ENCODE measurements around the gene UCK1.
"Not testable (repeated sequence)": the region's sequence is repeated elsewhere in the genome, so short reads cannot be mapped to it uniquely, and the experiment has no call there.

The UCK1 gene

DNA sequence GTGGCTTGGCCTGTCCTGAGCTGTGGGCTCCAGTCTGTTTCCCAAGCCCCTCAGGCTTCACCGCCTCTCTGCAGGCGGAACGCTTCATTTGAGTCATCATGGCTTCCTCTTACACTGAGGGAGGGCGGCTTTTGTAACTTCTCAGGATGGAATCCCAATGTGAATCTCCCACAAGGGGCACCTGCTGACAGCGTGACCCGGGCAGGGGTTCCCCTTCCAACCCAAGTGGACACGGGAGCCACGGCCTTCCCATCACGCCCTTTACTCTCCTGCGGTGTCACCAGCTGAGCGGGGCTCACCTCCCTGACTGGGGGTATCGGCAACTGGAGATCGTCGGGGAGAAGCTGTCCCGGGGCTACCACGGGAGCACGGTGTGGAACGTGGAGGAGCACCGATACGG, 12.5 kb downstream of the UCK1 start:
- Histone ChIP-seq H3K9me3 (ENCODE audit: control insufficient read depth, low read length) (no peaks in the 10 kb centered on the region), H3K4me3 (ENCODE audit: low read length) (no peak overlapping the region), H3K4me1 (ENCODE audit: control insufficient read depth, insufficient read depth, low read length) (no peaks in the 10 kb centered on the region), H3K36me3 (ENCODE audit: control insufficient read depth, insufficient read depth, low read length, severe bottlenecking) (peaks cover 79% of the 10 kb centered on the region), H3K9ac (ENCODE audit: low read length) (no peak overlapping the region), H3K27me3 (replicated peaks; ENCODE audit: control insufficient read depth, insufficient read depth, low read length) (no peaks in the 10 kb centered on the region)
- no peak for DNase-seq (ENCODE audit: low read depth)

GRCh38 chr9:131517761-131518190, 13.3 kb downstream of the UCK1 start:
- no peaks in the 10 kb centered on the region for H3K9me3 ChIP-seq (ENCODE audit: control insufficient read depth, low read length)
- no peak overlapping the region for H3K9ac ChIP-seq (ENCODE audit: low read length)
- H3K4me3 ChIP-seq (ENCODE audit: low read length), result no peak overlapping the region
- peaks cover 76% of the 10 kb centered on the region for H3K36me3 ChIP-seq (ENCODE audit: control insufficient read depth, insufficient read depth, low read length, severe bottlenecking)
- H3K27me3 ChIP-seq (replicated peaks; ENCODE audit: control insufficient read depth, insufficient read depth, low read length), result no peaks in the 10 kb centered on the region
- no peak for DNase-seq (ENCODE audit: low read depth)
- no peaks in the 10 kb centered on the region for H3K4me1 ChIP-seq (ENCODE audit: control insufficient read depth, insufficient read depth, low read length)

DNA sequence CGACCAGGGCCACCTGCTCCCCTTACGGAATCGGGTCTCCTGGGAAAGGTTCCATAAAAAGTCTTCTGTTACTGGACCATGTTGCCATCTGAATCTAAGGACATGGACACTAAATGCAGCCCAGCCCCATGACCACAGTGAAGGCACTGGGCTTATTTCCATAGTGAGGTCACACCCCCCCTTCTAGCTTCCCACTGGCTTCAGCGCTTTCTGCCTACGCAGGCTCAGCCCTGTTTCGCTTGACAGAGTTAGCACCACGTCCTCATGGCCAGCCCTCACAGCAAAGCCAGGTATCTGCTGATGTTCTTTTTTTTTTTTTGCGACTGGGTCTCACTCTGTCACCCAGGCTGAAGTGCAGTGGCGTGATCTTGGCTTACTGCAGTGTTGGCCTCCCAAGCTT, 14.1 kb downstream of the UCK1 start:
- H3K36me3 ChIP-seq (ENCODE audit: control insufficient read depth, insufficient read depth, low read length, severe bottlenecking), result peaks cover 77% of the 10 kb centered on the region
- no peak overlapping the region for H3K4me3 ChIP-seq (ENCODE audit: low read length)
- H3K4me1 ChIP-seq (ENCODE audit: control insufficient read depth, insufficient read depth, low read length), result no peaks in the 10 kb centered on the region
- no peak overlapping the region for H3K9ac ChIP-seq (ENCODE audit: low read length)
- no peaks in the 10 kb centered on the region for H3K27me3 ChIP-seq (replicated peaks; ENCODE audit: control insufficient read depth, insufficient read depth, low read length)
- no peak for DNase-seq (ENCODE audit: low read depth)
- H3K9me3 ChIP-seq (ENCODE audit: control insufficient read depth, low read length), result no peaks in the 10 kb centered on the region

DNA sequence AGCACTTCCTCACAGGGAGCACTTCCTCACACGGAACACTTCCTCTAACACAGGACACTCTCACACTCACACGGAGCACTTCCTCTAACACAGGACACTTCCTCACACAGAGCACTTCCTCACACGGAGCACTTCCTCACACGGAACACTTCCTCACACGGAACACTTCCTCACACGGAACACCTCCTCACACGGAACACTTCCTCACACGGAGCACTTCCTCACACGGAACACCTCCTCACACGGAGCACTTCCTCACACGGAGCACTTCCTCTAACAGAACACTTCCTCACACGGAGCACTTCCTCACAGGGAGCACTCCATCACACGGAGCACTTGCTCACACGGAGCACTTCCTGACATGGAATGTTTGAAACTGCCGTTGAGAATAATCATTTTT, 15.0 kb downstream of the UCK1 start:
- H3K4me1 ChIP-seq (ENCODE audit: control insufficient read depth, insufficient read depth, low read length), result no peaks in the 10 kb centered on the region
- peaks cover 77% of the 10 kb centered on the region for H3K36me3 ChIP-seq (ENCODE audit: control insufficient read depth, insufficient read depth, low read length, severe bottlenecking)
- no peaks in the 10 kb centered on the region for H3K9me3 ChIP-seq (ENCODE audit: control insufficient read depth, low read length)
- DNase-seq (ENCODE audit: low read depth), result no peak
- no peaks in the 10 kb centered on the region for H3K27me3 ChIP-seq (replicated peaks; ENCODE audit: control insufficient read depth, insufficient read depth, low read length)
- H3K4me3 ChIP-seq (ENCODE audit: low read length), result no peak overlapping the region
- no peak overlapping the region for H3K9ac ChIP-seq (ENCODE audit: low read length)

DNA sequence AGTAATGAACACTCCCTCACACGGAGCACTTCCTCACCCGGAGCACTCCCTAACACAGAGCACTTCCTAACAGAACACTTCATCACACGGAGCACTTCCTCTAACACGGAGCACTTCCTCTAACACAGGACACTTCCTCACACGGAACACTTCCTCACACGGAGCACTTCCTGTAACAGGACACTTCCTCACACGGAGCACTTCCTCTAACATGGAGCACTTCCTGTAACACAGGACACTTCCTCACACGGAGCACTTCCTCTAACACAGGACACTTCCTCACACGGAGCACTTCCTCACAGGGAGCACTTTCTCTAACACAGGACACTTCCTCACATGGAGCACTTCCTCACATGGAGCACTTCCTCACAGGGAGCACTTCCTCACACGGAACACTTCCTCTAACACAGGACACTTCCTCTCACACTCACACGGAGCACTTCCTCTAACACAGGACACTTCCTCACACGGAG, 15.5 kb downstream of the UCK1 start:
- peaks cover 78% of the 10 kb centered on the region for H3K36me3 ChIP-seq (ENCODE audit: control insufficient read depth, insufficient read depth, low read length, severe bottlenecking)
- H3K4me3 ChIP-seq (ENCODE audit: low read length); H3K9me3 ChIP-seq (ENCODE audit: control insufficient read depth, low read length); H3K4me1 ChIP-seq (ENCODE audit: control insufficient read depth, insufficient read depth, low read length); H3K9ac ChIP-seq (ENCODE audit: low read length); H3K27me3 ChIP-seq (replicated peaks; ENCODE audit: control insufficient read depth, insufficient read depth, low read length); DNase-seq (ENCODE audit: low read depth): not testable (repeated sequence)

DNA sequence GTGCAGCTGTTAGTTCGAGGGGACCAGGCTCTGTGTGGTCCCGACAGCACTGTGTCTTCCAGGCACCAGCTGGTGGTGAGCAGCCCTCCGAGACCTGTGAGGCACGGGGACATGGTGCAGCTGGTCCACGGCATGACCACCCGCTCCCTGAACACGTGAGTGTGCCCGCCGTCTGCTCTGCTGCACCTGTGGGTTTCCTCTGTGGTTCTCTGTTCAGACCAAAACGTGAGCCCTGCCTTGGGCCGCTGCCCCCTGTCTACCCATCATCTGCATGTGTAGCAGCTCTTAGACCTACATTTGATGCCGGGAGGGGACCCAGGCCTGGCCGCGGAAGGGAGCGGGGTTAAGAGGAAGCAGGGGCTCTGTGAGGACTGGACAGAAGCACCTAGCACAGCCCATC, 17.9 kb downstream of the UCK1 start:
- DNase-seq (ENCODE audit: low read depth), result no peak
- H3K4me3 ChIP-seq (ENCODE audit: low read length), result no peak overlapping the region
- H3K4me1 ChIP-seq (ENCODE audit: control insufficient read depth, insufficient read depth, low read length), result no peaks in the 10 kb centered on the region
- no peaks in the 10 kb centered on the region for H3K9me3 ChIP-seq (ENCODE audit: control insufficient read depth, low read length)
- H3K36me3 ChIP-seq (ENCODE audit: control insufficient read depth, insufficient read depth, low read length, severe bottlenecking), result peaks cover 70% of the 10 kb centered on the region
- no peak overlapping the region for H3K9ac ChIP-seq (ENCODE audit: low read length)
- no peaks in the 10 kb centered on the region for H3K27me3 ChIP-seq (replicated peaks; ENCODE audit: control insufficient read depth, insufficient read depth, low read length)

DNA sequence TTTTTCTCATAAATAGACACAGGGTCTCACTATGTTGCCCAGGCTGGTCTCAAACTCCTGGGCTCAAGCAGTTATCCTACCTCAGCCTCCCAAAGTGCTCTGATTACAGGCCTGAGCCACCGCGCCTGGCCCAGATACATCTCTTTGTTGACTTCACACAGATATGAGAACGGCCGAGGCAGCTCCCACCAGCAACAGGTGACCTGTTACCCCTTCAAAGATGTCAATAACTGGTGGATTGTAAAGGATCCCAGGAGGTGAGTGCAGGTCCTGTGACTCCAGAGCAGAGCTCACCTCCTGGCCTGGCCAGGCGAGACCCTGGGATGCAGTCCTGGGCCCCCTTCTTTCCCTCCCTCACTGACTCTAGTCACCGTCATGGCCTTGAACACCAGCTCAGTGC, 19.2 kb downstream of the UCK1 start:
- no peaks in the 10 kb centered on the region for H3K27me3 ChIP-seq (replicated peaks; ENCODE audit: control insufficient read depth, insufficient read depth, low read length)
- peaks cover 73% of the 10 kb centered on the region for H3K36me3 ChIP-seq (ENCODE audit: control insufficient read depth, insufficient read depth, low read length, severe bottlenecking)
- H3K4me3 ChIP-seq (ENCODE audit: low read length), result no peak overlapping the region
- H3K9ac ChIP-seq (ENCODE audit: low read length), result no peak overlapping the region
- H3K4me1 ChIP-seq (ENCODE audit: control insufficient read depth, insufficient read depth, low read length), result no peaks in the 10 kb centered on the region
- DNase-seq (ENCODE audit: low read depth), result no peak
- no peaks in the 10 kb centered on the region for H3K9me3 ChIP-seq (ENCODE audit: control insufficient read depth, low read length)

DNA sequence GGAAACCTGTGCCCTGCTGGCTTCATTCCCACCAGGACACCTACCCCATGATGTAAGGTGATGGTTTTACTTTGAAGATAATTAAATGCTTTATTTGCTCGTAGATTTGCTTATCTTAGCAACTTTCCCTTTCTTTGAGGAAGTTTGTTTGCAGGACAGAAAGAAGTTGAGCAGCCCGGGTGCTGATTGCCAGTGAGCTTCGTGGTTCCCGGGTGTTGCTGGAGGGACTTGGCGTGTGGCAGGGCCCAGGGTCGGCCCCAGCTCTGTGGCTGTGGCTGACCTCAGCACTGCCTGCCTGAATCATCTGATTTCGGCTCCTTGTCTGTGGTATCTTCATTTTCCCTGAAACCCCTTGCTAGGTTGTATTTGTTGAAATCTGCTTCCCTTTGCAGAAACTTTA, 19.6 kb downstream of the UCK1 start:
- no peak for DNase-seq (ENCODE audit: low read depth)
- Histone ChIP-seq H3K9ac (ENCODE audit: low read length) (no peak overlapping the region), H3K4me3 (ENCODE audit: low read length) (no peak overlapping the region), H3K9me3 (ENCODE audit: control insufficient read depth, low read length) (no peaks in the 10 kb centered on the region), H3K27me3 (replicated peaks; ENCODE audit: control insufficient read depth, insufficient read depth, low read length) (no peaks in the 10 kb centered on the region), H3K36me3 (ENCODE audit: control insufficient read depth, insufficient read depth, low read length, severe bottlenecking) (peaks cover 69% of the 10 kb centered on the region), H3K4me1 (ENCODE audit: control insufficient read depth, insufficient read depth, low read length) (no peaks in the 10 kb centered on the region)

GRCh38 chr9:131505012-131505411, 26.1 kb downstream of the UCK1 start:
- peaks cover 18% of the 10 kb centered on the region for H3K4me1 ChIP-seq (ENCODE audit: control insufficient read depth, insufficient read depth, low read length)
- no peaks in the 10 kb centered on the region for H3K27me3 ChIP-seq (replicated peaks; ENCODE audit: control insufficient read depth, insufficient read depth, low read length)
- peaks cover 23% of the 10 kb centered on the region for H3K36me3 ChIP-seq (ENCODE audit: control insufficient read depth, insufficient read depth, low read length, severe bottlenecking)
- H3K4me3 ChIP-seq (ENCODE audit: low read length), result no peak overlapping the region
- H3K9ac ChIP-seq (ENCODE audit: low read length), result no peak overlapping the region
- no peaks in the 10 kb centered on the region for H3K9me3 ChIP-seq (ENCODE audit: control insufficient read depth, low read length)
- no peak for DNase-seq (ENCODE audit: low read depth)

DNA sequence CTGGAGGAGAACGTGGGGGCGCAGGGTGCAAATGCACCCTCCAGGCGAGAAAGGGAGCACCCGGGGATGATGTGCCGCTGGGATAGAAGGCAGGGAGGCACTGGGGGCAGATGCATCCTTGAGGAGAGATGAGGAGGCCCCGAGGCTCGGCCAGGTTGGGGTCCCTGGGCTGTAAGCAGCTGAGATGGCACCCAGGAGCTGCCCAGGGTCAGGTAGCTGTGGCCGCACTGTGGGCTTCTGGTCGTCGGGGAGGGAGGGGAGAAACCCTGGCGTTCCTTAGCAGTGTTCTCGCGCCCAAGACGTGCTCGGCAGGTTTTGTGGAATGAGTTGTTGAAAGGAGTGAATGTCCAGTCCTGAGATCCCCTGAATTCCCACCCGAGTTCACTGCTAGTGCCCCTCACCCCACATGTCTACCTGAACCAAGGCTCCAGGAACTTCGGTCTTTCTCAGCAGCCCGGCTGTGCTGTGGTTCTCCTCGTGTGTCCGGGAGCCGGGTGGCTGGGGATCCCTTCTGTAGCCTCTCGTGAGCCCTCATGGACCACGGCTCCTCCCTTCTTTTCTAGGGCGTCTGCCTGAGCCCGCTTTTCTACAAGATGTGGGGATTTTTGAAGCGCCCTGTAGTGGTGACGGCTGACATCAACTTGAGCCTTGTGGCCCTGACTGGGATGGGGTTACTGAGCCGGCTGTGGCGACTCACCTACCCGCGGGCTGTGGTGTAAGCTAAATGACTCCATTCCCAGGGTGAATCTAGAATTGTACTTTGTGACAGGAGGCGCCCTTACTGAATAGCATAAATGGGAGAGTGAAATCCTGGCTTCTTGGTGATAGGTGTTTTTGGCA, 27.2 kb downstream of the UCK1 start:
- H3K4me1 ChIP-seq (ENCODE audit: control insufficient read depth, insufficient read depth, low read length), result peaks cover 18% of the 10 kb centered on the region
- peak overlapping the region; percentile 94 for H3K4me3 ChIP-seq (ENCODE audit: low read length)
- DNase-seq (ENCODE audit: low read depth), result peak; percentile 52
- H3K9ac ChIP-seq (ENCODE audit: low read length), result peak overlapping the region; percentile 88
- H3K27me3 ChIP-seq (replicated peaks; ENCODE audit: control insufficient read depth, insufficient read depth, low read length), result no peaks in the 10 kb centered on the region
- H3K36me3 ChIP-seq (ENCODE audit: control insufficient read depth, insufficient read depth, low read length, severe bottlenecking), result peaks cover 25% of the 10 kb centered on the region
- no peaks in the 10 kb centered on the region for H3K9me3 ChIP-seq (ENCODE audit: control insufficient read depth, low read length)

DNA sequence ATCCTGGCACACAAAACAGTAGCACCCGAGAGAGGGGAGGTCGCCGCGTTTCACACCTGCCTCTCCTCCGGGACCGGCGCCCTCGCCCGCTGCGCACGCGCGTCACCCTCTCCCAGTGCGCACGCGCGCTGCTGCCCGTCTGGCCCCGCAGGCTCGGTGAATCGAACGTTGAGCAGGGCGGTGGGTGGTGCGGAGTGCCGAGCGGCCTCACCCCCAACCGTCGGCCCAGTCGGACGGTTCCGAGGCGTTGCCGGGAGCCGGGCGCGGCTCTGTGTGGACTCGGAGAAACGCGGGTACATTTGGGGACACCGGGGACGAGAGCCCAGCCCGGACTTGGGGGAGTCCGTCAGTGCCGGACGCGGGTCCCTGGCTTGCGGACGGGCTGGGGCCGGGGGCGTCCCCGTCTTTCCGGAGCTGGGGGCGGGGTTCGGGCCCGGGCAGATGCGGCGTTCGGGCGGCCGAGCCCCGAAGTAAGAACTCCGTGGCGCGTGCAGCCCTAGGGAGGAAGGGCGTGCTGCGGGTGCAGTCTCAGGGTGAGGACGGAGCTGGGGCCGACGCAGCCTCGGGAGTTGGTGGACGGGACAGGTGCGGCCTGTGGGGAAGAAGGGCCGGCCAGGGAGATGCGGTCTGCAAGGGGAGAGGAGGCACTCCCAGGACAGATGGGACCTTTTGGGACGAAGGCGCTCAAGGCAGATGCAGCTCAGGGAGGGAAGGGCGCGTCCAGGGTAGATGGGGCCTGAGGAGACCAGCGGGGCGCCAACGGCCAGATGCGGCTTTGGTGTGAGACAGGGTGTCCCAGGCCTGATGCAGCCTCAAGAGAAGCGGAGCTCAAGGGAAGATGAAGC, 28.1 kb downstream of the UCK1 start, which contains the start of gene POMT1:
Gene POMT1, plus strand, starts transcription at position 138 of the 845 bp plus-strand sequence. CDS start 1,301 bp downstream, outside the sequence.
- DNase-seq (ENCODE audit: low read depth), result peak; percentile 95
- Histone ChIP-seq H3K9me3 (ENCODE audit: control insufficient read depth, low read length) (no peaks in the 10 kb centered on the region), H3K4me1 (ENCODE audit: control insufficient read depth, insufficient read depth, low read length) (peaks cover 18% of the 10 kb centered on the region), H3K4me3 (ENCODE audit: low read length) (peak within 1 kb of the TSS; percentile 94), H3K9ac (ENCODE audit: low read length) (peak within 1 kb of the TSS; percentile 88), H3K36me3 (ENCODE audit: control insufficient read depth, insufficient read depth, low read length, severe bottlenecking) (peaks cover 32% of the 10 kb centered on the region), H3K27me3 (replicated peaks; ENCODE audit: control insufficient read depth, insufficient read depth, low read length) (no peaks in the 10 kb centered on the region)

Measured in adipocyte (in vitro differentiated cells).